ENCODE data around the gene LGALS3BP.
A peak's percentile ranks its signal among the peaks of the same experiment; 100 is the strongest.

LGALS3BP gene

GRCh38 chr17:78925662-78926555, 53.8 kb downstream of the LGALS3BP start:
- H3K9me3 ChIP-seq (ENCODE audit: control insufficient read depth in 1 of 2, low read length in 2 of 2), result no peaks in the 10 kb centered on the region
- no peaks in the 10 kb centered on the region for H3K36me3 ChIP-seq (ENCODE audit: control insufficient read depth in 1 of 2, insufficient read depth in 2 of 2, low read length in 2 of 2)
- peak overlapping the region in 1 of 2 donors; percentile 57 for H3K9ac ChIP-seq (ENCODE audit: low read depth in 1 of 2, low read length in 2 of 2)
- H3K27me3 ChIP-seq (ENCODE audit: control insufficient read depth in 1 of 2, insufficient read depth in 2 of 2, low read length in 2 of 2), result peaks cover 0 to 2% of the 10 kb centered on the region in 2 donors
- peaks cover 14 to 17% of the 10 kb centered on the region in 2 donors for H3K4me1 ChIP-seq (ENCODE audit: control insufficient read depth in 1 of 2, insufficient read depth in 2 of 2, low read length in 2 of 2)
- peak overlapping the region; percentile 85 for H3K27ac ChIP-seq (ENCODE audit: low read depth, low read length)
- H3K4me3 ChIP-seq (ENCODE audit: low read depth in 1 of 2, low read length in 2 of 2), result peak overlapping the region; percentile 15 to 48

DNA sequence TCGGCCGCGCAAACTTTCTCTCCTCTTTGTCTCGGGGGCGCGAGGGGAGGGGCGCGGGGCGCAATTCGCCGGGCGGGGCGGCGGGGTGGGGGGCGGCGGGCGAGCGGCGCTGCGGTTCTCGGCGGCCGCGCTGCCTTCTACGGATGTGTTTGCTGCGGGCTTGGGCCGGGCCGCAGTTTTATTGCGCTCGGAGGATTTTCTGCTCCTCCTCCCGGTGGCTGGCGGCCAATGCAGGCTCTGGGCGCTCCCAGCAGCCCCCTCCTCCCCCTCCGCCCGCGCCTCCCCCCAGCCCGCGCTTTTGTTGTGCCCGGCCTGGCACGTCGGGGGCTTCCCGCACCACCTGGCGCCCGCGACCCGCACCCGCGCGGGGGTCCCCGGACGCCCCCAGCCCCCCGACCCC, 54.5 kb downstream of the LGALS3BP start, which contains the start of gene TIMP2:
TIMP2 (minus strand) TSS at position 154 of the 400 bp plus-strand sequence. CDS start 299 bp downstream, outside the sequence.
- Histone ChIP-seq H3K27me3 (ENCODE audit: control insufficient read depth in 1 of 2, insufficient read depth in 2 of 2, low read length in 2 of 2) (peaks cover 0 to 2% of the 10 kb centered on the region in 2 donors), H3K9ac (ENCODE audit: low read depth in 1 of 2, low read length in 2 of 2) (peak within 1 kb of the TSS; percentile 57 to 59), H3K4me3 (ENCODE audit: low read depth in 1 of 2, low read length in 2 of 2) (peak within 1 kb of the TSS; percentile 66 to 84), H3K27ac (ENCODE audit: low read depth, low read length) (peak within 1 kb of the TSS; percentile 85), H3K9me3 (ENCODE audit: control insufficient read depth in 1 of 2, low read length in 2 of 2) (no peaks in the 10 kb centered on the region), H3K36me3 (ENCODE audit: control insufficient read depth in 1 of 2, insufficient read depth in 2 of 2, low read length in 2 of 2) (no peaks in the 10 kb centered on the region), H3K4me1 (ENCODE audit: control insufficient read depth in 1 of 2, insufficient read depth in 2 of 2, low read length in 2 of 2) (peaks cover 14 to 21% of the 10 kb centered on the region in 2 donors)

DNA sequence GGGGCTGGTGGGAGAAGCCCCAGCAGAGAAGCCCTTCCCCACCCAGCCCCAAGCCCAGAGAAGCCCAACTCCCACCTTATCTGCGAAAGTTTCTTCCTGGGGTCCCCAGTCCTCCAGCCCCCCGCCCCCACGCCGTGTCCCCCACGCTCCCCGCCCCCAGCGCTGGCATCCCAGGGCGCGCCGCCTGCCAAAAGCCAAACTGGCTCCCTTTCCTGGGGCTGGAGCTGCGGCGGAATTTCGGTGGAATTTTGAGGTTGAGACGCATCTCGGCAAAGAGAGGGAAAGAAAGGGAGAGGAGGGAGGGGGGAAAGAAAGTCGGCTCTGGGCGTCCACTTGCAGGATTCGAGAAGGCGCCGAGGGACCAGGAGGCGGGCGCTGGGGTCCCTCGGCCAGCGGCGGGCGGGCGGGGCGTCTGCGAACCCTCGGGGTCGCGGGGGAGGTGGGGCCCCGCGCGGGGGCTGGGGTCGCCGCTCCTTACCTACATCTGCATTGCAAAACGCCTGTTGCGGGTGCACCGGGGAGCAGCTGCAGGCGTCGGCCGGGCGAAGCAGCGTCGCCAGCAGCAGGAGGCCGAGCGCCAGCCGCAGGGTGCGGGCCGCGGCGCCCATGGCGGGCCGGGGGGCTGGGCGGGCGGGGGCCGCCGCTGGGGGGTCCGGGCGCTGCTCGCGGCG, 55.1 kb downstream of the LGALS3BP start:
- Histone ChIP-seq H3K4me3 (ENCODE audit: low read depth in 1 of 2, low read length in 2 of 2) (peak overlapping the region; percentile 66 to 84), H3K9me3 (ENCODE audit: control insufficient read depth in 1 of 2, low read length in 2 of 2) (no peaks in the 10 kb centered on the region), H3K36me3 (ENCODE audit: control insufficient read depth in 1 of 2, insufficient read depth in 2 of 2, low read length in 2 of 2) (no peaks in the 10 kb centered on the region), H3K27ac (ENCODE audit: low read depth, low read length) (peak overlapping the region; percentile 62), H3K4me1 (ENCODE audit: control insufficient read depth in 1 of 2, insufficient read depth in 2 of 2, low read length in 2 of 2) (peaks cover 14 to 21% of the 10 kb centered on the region in 2 donors), H3K9ac (ENCODE audit: low read depth in 1 of 2, low read length in 2 of 2) (peak overlapping the region; percentile 55 to 59), H3K27me3 (ENCODE audit: control insufficient read depth in 1 of 2, insufficient read depth in 2 of 2, low read length in 2 of 2) (peaks cover 0 to under 1% of the 10 kb centered on the region in 2 donors)

GRCh38 chr17:78923660-78924453, 55.9 kb downstream of the LGALS3BP start:
- Histone ChIP-seq H3K4me1 (ENCODE audit: control insufficient read depth in 1 of 2, insufficient read depth in 2 of 2, low read length in 2 of 2) (peaks cover 14 to 21% of the 10 kb centered on the region in 2 donors), H3K27ac (ENCODE audit: low read depth, low read length) (peak overlapping the region; percentile 62), H3K9ac (ENCODE audit: low read depth in 1 of 2, low read length in 2 of 2) (peak overlapping the region; percentile 55 to 59)

GRCh38 chr17:78922816-78923498, 56.8 kb downstream of the LGALS3BP start:
- Histone ChIP-seq H3K9me3 (ENCODE audit: control insufficient read depth in 1 of 2, low read length in 2 of 2) (no peaks in the 10 kb centered on the region), H3K27me3 (ENCODE audit: control insufficient read depth in 1 of 2, insufficient read depth in 2 of 2, low read length in 2 of 2) (no peaks in the 10 kb centered on the region), H3K4me3 (ENCODE audit: low read depth in 1 of 2, low read length in 2 of 2) (peak overlapping the region; percentile 66 to 84), H3K4me1 (ENCODE audit: control insufficient read depth in 1 of 2, insufficient read depth in 2 of 2, low read length in 2 of 2) (peaks cover 14 to 21% of the 10 kb centered on the region in 2 donors), H3K27ac (ENCODE audit: low read depth, low read length) (no peak overlapping the region), H3K36me3 (ENCODE audit: control insufficient read depth in 1 of 2, insufficient read depth in 2 of 2, low read length in 2 of 2) (no peaks in the 10 kb centered on the region), H3K9ac (ENCODE audit: low read depth in 1 of 2, low read length in 2 of 2) (peak overlapping the region; percentile 32 to 59)

More at GRCh38 chr17:78923660-78924453, 55.9 kb downstream of the LGALS3BP start:
- Histone ChIP-seq H3K27me3 (ENCODE audit: control insufficient read depth in 1 of 2, insufficient read depth in 2 of 2, low read length in 2 of 2) (no peaks in the 10 kb centered on the region), H3K36me3 (ENCODE audit: control insufficient read depth in 1 of 2, insufficient read depth in 2 of 2, low read length in 2 of 2) (no peaks in the 10 kb centered on the region), H3K9me3 (ENCODE audit: control insufficient read depth in 1 of 2, low read length in 2 of 2) (no peaks in the 10 kb centered on the region), H3K4me3 (ENCODE audit: low read depth in 1 of 2, low read length in 2 of 2) (peak overlapping the region; percentile 66 to 84)

DNA sequence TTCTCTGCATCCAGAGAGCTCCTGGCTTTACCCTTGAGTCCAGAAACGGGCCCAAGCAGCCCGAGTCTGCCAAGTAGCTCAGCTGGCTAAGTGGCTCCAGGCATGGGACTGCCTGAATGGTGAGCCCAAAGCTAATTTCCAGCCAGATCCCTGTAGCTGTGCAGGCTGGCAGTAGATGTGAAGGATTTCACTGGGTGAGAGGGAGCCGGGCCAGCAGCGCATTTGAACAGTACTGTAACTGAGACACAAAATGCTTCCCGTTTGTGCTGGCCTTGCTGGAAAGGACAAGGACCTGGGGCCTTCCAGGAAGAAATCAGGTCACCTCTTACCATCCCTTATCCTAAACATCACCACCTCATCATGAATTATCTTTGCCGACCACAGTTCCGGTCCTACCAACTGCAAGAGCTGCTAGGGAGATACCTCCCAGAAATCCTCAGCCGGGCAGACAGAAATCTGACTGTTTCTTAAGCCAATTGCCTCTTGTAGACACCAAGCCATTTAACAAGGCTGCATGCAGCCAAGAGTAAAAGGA, 58.2 kb downstream of the LGALS3BP start:
- no peaks in the 10 kb centered on the region for H3K36me3 ChIP-seq (ENCODE audit: control insufficient read depth in 1 of 2, insufficient read depth in 2 of 2, low read length in 2 of 2)
- H3K27me3 ChIP-seq (ENCODE audit: control insufficient read depth in 1 of 2, insufficient read depth in 2 of 2, low read length in 2 of 2), result no peaks in the 10 kb centered on the region
- peaks cover 17 to 21% of the 10 kb centered on the region in 2 donors for H3K4me1 ChIP-seq (ENCODE audit: control insufficient read depth in 1 of 2, insufficient read depth in 2 of 2, low read length in 2 of 2)
- no peak overlapping the region for H3K4me3 ChIP-seq (ENCODE audit: low read depth in 1 of 2, low read length in 2 of 2)
- H3K9me3 ChIP-seq (ENCODE audit: control insufficient read depth in 1 of 2, low read length in 2 of 2), result no peaks in the 10 kb centered on the region
- no peak overlapping the region for H3K27ac ChIP-seq (ENCODE audit: low read depth, low read length)
- no peak overlapping the region for H3K9ac ChIP-seq (ENCODE audit: low read depth in 1 of 2, low read length in 2 of 2)
